Transverse colon (tissue), 4 donors: ENCODE measurements around the gene FRY. TPM values are rescaled to one million over a fixed set of nuclear protein-coding genes. Genes with fewer than 3 reads are reported as not detected.
"Not testable (repeated sequence)": the region's sequence is repeated elsewhere in the genome, so short reads cannot be mapped to it uniquely, and the experiment has no call there.

Experiments
- DNase-seq: peaks from one replicate; pipeline ENCODE4 v3.0.0-alpha.2; 2019
- H3K27ac ChIP-seq, 4 donors: fragments of 200-600 bp; sonication (generic); 2 replicates each; pipeline ENCODE4 v1.5.1; 2016 to 2018; ENCODE audit warnings: inconsistent platforms in 4 of 4
- H3K27me3 ChIP-seq: fragments of 200-600 bp; sonication (generic); 2 replicates; pipeline ENCODE4 v1.5.1; 2017; ENCODE audit warnings: inconsistent platforms
- H3K36me3 ChIP-seq, 4 donors: fragments of 200-600 bp; sonication (generic); 2 replicates each; pipeline ENCODE4 v1.5.1; 2017 to 2019; ENCODE audit warnings: inconsistent platforms in 4 of 4
- H3K4me1 ChIP-seq, 4 donors: fragments of 200-600 bp; sonication (generic); 2 replicates each; pipeline ENCODE4 v1.5.1; 2017 to 2020; ENCODE audit warnings: inconsistent platforms in 4 of 4
- H3K4me3 ChIP-seq, 4 donors: fragments of 200-600 bp; sonication (generic); 1 replicate in 1 of 4; 2 replicates in 3 of 4; pipeline versions ENCODE4 v1.5.1 to v1.6.1; 2017 to 2019; ENCODE audit warnings: inconsistent platforms in 4 of 4
- H3K9me3 ChIP-seq, 2 donors: fragments of 200-600 bp; sonication (generic); 2 replicates each; pipeline ENCODE4 v1.5.1; 2017 to 2019; ENCODE audit warnings: inconsistent platforms in 2 of 2
- EP300 ChIP-seq: sonication (generic); formaldehyde crosslinking; IDR thresholded peaks from one replicate; pipeline ENCODE4 v1.6.1; 2017; ENCODE audit warnings: antibody characterized with exemption, low read depth
- POLR2A ChIP-seq: fragments of 450-650 bp; IDR thresholded peaks from one replicate; pipeline ENCODE4 v1.6.1; 2016; ENCODE audit warnings: antibody characterized with exemption, mild to moderate bottlenecking, moderate library complexity
- POLR2AphosphoS5 ChIP-seq, 3 donors: sonication (generic); formaldehyde crosslinking; IDR thresholded peaks; one replicate each; pipeline ENCODE4 v1.6.1; 2016; ENCODE audit warnings: antibody characterized with exemption in 3 of 3
- WGBS, 2 donors: methylation state at CpG; one replicate each; pipeline ENCODE4 v1.1.5; 2018; ENCODE audit warnings: low coverage in 1 of 2; 5-methylcytosine and 5-hydroxymethylcytosine counted together
- in situ Hi-C, 4 donors: fragments of 200-750 bp; cut with MboI; loops; one replicate each; pipeline versions ENCODE4 v1.15.0 to v1.15.1; 2017; ENCODE audit warnings: low sequenced_read_pairs in 3 of 4, low pct_ligation_motif_present in 1 of 4, low pct_unique_long_range_greater_than_20kb in 1 of 4
- intact Hi-C: fragments of 100-400 bp; cut with DNase I; formaldehyde crosslinking; loops from one replicate; pipeline ENCODE4 v1.15.1; 2023; ENCODE audit warnings: low total_unique reads
- total RNA-seq, 4 donors: library from RNA; depleted of rRNA; stranded (reverse); fragments of >200 nt; gene quantifications; one replicate each; pipeline ENCODE4 v1.1.0, GENCODE V29; 2016
- TF ChIP-seq, protein P1 (sequence below), 5 experiments: fragments of 200-600 bp in 3 of 5; fragments of 450-650 bp in 2 of 5; sonication (generic) in 3 of 5; IDR thresholded peaks; 1 replicate in 2 of 5; 2 replicates in 3 of 5; pipeline ENCODE4 v1.5.1; 2016 to 2017; ENCODE audit warnings: antibody characterized with exemption in 5 of 5, inconsistent platforms in 3 of 5, mild to moderate bottlenecking in 2 of 5, moderate library complexity in 1 of 5

Gene FRY
- total RNA-seq, 4 donors from 2014 or later: 6.7 to 42.6 (median 12.4) TPM

DNA sequence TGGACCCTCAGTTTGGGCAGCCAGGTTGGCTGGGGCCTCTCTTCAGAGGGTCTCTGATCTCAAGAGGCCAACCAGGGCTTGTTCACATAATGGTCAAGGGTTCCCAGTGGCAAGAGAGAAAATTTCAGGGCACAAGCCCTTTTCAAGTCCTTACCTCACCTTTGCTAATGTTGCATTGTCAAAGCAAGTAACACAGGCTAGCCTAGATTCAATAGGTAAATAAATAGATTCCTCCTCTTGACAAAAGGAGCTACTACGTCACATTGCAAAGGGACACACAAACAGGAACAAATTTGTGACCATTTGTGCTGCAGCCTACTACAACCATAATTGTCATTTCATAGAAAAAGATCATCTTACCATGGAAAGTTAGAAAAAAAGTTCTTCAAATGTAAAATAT lies 33.9 kb upstream of the FRY start:
- no peaks in the 10 kb centered on the region for H3K4me1 ChIP-seq
- 84 to 90% methylated on average over 1 of the region's 1 CpG for WGBS, 2 donors
- no peak overlapping the region for H3K4me3 ChIP-seq
- TF ChIP-seq EP300 (no peak), POLR2A (no peak), POLR2AphosphoS5 (IDR thresholded peaks at IDR 0.05) (no peak)
- TF ChIP-seq, protein P1, sequence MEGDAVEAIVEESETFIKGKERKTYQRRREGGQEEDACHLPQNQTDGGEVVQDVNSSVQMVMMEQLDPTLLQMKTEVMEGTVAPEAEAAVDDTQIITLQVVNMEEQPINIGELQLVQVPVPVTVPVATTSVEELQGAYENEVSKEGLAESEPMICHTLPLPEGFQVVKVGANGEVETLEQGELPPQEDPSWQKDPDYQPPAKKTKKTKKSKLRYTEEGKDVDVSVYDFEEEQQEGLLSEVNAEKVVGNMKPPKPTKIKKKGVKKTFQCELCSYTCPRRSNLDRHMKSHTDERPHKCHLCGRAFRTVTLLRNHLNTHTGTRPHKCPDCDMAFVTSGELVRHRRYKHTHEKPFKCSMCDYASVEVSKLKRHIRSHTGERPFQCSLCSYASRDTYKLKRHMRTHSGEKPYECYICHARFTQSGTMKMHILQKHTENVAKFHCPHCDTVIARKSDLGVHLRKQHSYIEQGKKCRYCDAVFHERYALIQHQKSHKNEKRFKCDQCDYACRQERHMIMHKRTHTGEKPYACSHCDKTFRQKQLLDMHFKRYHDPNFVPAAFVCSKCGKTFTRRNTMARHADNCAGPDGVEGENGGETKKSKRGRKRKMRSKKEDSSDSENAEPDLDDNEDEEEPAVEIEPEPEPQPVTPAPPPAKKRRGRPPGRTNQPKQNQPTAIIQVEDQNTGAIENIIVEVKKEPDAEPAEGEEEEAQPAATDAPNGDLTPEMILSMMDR (IDR thresholded peaks at IDR 0.05): no peak
- no peak for DNase-seq
- no peaks in the 10 kb centered on the region for H3K9me3 ChIP-seq
- H3K27me3 ChIP-seq: no peaks in the 10 kb centered on the region
- in situ Hi-C loops (loop anchor here in 1 of 4 donors (25.0 kb wide), 1 partner anchor 90 kb away; no protein-coding TSS in a partner anchor), intact Hi-C loops (no loop called here)
- H3K36me3 ChIP-seq: no peaks in the 10 kb centered on the region
- H3K27ac ChIP-seq: no peak overlapping the region

DNA sequence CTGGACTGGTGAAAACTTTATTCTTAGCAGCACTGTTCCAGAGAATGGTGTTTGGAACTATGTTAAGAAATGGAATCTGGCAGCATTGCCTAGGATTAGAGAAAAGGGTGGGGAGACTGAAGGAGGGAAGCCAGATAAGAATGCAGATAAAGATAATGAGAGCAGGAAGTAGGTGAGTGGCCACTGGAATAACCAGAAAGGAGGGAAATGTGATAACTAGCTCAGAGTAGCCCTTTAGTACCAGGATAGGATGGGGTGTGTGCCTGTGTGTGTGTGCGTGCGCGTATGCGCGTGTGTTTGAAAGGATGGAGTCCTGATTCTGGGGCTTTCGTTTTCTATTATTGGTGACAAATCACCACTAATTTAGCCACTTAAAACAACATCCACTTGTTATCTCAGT lies 33.4 kb upstream of the FRY start:
- Histone ChIP-seq H3K27ac (no peak overlapping the region), H3K27me3 (no peaks in the 10 kb centered on the region), H3K4me3 (no peak overlapping the region), H3K4me1 (no peaks in the 10 kb centered on the region), H3K9me3 (no peaks in the 10 kb centered on the region), H3K36me3 (no peaks in the 10 kb centered on the region)
- TF ChIP-seq POLR2A (no peak), POLR2AphosphoS5 (IDR thresholded peaks at IDR 0.05) (no peak), EP300 (no peak)
- TF ChIP-seq, protein P1 (IDR thresholded peaks at IDR 0.05): no peak
- 79 to 82% methylated on average over 6 of the region's 6 CpGs for WGBS, 2 donors
- in situ Hi-C loops (loop anchor here in 1 of 4 donors (25.0 kb wide), 1 partner anchor 89 kb away; no protein-coding TSS in a partner anchor), intact Hi-C loops (no loop called here)
- no peak for DNase-seq

DNA sequence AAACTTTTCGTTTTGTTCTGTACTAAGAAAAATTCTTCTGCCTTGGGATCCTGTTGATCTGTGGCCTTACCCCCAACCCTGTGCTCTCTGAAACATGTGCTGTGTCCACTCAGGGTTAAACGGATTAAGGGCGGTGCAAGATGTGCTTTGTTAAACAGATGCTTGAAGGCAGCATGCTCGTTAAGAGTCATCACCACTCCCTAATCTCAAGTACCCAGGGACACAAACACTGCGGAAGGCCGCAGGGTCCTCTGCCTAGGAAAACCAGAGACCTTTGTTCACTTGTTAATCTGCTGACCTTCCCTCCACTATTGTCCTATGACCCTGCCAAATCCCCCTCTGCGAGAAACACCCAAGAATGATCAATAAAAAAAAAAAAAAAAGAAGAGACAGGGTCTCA lies 30.8 kb upstream of the FRY start:
- H3K27me3 ChIP-seq, H3K4me1 ChIP-seq, DNase-seq, H3K36me3 ChIP-seq, H3K4me3 ChIP-seq, H3K27ac ChIP-seq, intact Hi-C loops, H3K9me3 ChIP-seq: not testable (repeated sequence)
- in situ Hi-C loops: loop anchor here in 1 of 4 donors (25.0 kb wide), 1 partner anchor 312 kb away; the partner anchor contains the start of genes BRCA2 and ZAR1L
- 33 to 72% methylated on average over 1 to 4 of the region's 7 CpGs for WGBS, 2 donors

DNA sequence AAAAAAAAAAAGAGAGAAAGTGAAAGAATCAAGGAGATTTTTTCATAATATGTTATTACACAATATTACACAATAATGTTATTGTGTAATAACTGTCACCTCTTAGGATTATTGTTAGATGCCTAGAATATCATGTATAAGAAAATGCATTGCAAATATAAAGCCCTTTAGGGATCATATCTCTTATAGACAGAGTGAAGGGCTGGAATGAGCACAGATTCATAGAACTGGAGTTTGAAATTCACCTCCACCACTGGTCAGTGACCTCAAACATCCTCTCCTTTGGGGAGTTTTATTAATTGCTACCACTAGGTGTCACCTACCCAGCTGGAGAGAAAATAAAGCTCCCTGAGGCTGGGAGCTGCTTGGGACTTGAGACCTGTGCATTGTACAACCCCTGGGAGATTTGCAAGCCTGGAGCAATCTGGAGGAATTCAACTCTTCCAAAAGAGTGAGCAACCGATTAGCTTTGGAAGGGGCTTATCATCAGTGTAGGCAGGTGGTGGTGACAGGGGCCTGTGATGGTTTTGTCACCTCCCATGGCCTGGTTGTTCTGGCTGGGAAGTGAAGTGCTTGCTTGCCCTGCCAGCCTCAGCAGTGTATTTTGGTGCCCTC lies 30.3 kb upstream of the FRY start:
- intact Hi-C loops: no loop called here
- in situ Hi-C loops: loop anchor here in 1 of 4 donors (25.0 kb wide), 1 partner anchor 311 kb away; the partner anchor contains the start of genes BRCA2 and ZAR1L
- no peak for DNase-seq

More for the DNA sequence above, 30.3 kb upstream of the FRY start:
- WGBS, 2 donors: 71% methylated on average over 1 of the region's 1 CpG; no CpG with 5 or more reads in 1 of the 2 donors
- Histone ChIP-seq H3K36me3 (no peaks in the 10 kb centered on the region), H3K4me3 (no peak overlapping the region), H3K27me3 (no peaks in the 10 kb centered on the region), H3K4me1 (no peaks in the 10 kb centered on the region), H3K9me3 (no peaks in the 10 kb centered on the region), H3K27ac (no peak overlapping the region)
- TF ChIP-seq POLR2AphosphoS5 (IDR thresholded peaks at IDR 0.05) (no peak), EP300 (no peak), POLR2A (no peak)
- TF ChIP-seq, protein P1 (IDR thresholded peaks at IDR 0.05): peak; percentile 46 to 50 (median 48)
